HG03064 (cell line): ENCODE data around the gene EVA1B.

ENCODE experiments used
- ATAC-seq: cut with Tn5 transposase; IDR thresholded peaks from one replicate; pipeline ENCODE4 v1.9.1; 2021; ENCODE audit warnings: low read depth; ENCODE audit not compliant: unreplicated experiment

EVA1B gene

DNA sequence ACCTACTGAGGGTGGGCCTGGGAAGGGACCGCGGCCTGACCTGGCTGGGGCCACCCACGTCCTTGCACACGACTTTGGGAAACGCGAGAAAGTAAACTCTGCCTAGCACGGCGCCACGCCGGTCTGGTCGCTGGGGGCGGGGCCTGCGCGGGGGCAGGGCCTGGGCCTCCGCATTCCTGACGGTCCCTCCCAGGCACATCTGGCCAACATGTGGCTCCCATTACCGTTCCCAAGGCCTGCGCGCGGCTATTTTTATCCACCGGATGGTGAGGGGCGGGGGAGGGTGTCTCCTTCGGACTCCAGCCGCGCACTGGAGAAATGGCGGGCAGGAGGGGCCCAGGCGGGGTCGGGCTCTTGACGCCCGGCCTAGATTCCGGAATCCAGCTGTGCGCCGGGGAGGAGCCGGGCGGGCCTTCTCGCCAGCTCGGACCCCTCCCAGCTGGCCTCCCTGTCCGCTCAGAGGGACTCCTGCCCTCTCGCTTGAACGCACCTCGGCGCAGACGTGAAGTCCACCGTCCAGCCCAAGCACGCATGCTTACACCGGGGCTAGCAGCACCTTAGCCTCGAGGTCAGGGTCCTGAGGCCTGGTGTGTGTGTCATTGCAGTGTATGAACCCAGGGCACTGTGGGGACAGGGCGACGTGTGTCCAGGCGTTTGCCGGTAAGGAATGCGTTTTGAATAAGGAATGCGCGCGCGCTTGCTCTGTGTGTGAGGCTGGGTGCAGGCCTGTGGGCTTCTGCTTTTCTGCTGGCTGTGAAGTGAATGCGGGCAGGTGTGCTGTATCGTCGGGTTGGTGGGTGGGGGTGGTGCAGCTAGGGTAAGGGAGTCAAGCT is 2.1 kb downstream of the EVA1B start:
- no peak for ATAC-seq

DNA sequence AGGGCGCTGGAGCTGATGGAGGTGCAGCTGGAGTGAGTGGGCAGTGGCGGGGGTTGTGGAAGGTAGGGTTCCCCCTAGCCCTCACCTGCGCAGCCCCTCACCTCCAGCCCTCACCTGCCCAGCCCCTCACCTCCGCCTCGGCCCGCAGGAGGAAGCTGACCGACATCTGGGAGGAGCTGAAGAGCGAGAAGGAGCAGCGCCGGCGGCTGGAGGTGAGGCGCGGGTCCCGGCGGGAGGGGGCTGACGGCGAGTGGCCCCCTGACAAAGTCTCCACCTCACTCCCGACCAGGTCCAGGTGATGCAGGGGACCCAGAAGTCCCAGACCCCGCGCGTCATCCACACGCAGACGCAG is 2.7 kb downstream of the EVA1B start:
- no peak for ATAC-seq

DNA sequence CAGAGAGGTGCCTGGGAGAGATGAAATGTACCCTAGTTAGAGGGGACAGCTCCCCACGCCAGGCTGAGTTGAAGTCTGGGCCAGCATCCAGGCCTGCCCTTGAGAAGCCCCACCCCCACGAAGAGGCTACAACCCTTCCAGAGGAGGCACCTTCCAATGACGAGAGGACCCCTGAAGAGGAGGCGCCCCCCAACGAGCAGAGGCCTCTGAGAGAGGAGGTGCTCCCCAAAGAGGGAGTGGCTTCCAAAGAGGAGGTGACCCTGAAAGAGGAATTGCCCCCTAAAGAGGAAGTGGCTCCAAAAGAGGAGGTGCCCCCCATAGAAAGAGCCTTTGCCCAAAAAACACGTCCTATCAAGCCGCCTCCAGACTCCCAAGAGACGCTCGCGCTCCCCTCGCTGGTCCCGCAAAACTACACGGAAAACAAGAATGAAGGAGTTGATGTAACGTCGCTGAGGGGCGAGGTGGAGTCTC is 3.1 kb downstream of the EVA1B start:
- no peak for ATAC-seq

DNA sequence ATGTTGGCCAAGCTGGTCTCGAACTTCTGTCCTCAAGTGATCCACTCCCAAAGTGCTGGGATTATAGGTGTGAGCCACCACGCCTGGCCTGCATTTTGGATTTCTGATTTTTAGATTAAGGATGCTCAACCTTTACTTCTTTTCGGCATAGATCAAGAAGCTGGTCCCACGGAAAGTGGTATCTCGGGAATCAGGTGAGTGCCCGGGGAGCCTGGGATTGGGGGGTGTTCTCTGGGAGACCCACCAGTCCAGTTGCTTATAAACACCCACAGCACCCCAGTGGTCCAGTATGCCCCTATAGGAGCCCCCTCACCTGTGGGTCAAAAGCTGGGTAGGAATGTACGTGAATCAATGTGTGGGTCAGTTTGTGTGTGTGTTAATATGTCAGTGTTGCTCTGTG is 14.0 kb downstream of the EVA1B start:
- ATAC-seq = no peak

DNA sequence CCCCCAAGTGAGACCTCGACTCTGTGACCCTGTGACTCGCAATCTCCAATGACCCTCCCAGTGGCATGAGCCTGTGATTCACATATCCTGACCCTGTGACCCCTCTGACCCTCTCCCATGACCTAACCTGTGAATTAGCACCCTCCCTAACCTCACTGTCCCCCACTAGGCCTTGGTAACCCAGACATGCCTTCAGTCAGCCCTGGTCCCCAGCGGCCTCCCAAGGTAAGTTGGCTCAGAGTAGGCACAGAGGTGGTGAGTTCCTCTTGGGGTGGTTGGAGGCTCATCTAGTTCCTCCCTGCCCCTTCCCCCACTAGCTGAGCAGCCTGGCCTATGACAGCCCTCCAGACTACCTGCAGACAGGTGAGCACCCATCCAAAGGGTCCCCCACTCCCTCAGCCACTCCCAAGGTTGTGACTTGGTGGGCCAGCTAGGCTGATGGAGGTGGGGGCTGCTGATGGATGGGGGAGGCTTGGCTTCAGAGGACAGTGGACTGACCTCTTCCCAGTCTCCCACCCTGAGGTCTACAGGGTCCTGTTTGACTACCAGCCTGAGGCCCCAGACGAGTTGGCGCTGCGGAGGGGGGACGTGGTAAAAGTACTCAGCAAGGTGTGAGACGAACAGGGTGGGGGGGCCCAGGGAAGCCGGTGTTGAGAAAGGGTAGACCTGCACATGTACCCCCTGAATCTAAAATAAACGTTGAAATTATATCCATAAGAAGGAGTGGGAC is 15.7 kb downstream of the EVA1B start:
- no peak for ATAC-seq

DNA sequence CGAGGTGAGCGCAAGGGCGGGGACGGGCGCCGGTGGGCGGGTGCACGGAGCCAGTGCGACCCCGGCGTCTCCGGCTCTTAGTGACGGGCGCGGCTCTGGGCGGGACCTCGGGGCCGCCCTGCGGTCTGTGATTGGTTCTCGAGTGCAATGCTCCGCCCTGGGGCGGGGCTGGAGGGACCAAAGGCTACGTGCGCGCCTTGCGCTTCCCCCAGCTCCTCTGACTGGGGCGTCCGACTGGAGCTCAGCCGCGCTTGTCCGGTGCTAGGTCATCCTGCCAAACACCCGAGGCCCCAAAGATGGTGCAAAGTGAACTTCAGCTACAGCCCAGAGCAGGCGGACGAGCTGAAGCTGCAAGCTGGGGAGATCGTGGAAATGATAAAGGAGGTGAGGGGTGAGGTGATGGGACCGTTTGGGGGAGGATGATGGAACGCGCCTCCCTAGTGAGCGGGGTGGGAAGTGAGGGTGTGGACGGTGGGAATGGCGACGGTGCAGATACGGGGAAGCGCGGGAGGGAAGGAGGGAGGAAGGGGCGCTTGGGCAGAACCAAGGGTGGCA is 16.5 kb downstream of the EVA1B start:
- peak; percentile 98 for ATAC-seq

DNA sequence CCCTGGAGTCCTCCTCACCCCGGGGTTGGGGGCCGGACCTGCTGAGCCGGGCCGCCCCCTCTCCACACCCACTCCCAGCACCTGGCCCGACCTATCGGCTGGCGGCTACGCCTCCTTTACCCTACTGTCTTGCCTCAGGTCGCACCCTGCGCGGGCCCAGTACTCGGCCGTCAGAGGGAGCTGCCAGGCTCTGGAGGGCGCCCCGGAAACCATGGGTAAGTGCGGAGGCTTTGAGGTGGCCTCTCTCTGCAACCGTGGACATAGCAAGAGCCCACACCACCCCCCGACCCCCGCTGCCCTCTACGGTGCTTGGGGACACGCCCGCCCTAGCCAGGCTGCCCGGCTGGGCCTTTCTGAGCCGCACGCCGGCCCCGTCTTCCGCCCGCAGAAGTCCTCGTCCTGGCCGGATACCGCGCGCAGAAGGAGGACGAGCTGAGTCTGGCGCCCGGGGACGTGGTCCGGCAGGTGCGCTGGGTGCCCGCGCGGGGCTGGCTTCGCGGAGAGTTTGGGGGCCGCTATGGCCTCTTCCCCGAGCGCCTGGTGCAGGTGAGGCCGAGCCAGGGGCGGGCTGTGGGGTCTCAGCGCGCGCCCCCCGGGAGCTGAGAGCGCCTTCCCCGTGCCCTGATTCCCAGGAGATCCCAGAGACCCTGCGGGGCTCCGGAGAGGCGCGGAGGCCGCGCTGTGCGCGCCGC is 17.1 kb downstream of the EVA1B start, which contains the start of gene SH3D21:
SH3D21 (plus strand) TSS at position 159 of the 692 bp plus-strand sequence; CDS start at position 212, 53 bp downstream.
- ATAC-seq = peak; percentile 34

DNA sequence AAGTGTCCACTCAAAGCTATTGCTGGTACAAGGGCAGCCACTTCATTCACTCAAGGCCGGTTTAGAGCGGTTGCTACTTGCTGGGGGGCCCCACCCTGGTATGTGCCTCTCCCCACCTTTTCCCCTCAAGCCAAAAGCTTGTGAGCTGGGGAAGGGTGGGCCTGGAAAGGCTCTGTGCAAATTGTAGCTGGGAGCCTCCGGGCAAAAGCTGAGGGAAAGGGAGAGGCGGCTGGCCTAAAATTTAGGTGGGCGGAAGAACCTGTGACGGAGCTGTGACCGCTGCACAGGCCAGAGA is 17.6 kb downstream of the EVA1B start:
- ATAC-seq = no peak

DNA sequence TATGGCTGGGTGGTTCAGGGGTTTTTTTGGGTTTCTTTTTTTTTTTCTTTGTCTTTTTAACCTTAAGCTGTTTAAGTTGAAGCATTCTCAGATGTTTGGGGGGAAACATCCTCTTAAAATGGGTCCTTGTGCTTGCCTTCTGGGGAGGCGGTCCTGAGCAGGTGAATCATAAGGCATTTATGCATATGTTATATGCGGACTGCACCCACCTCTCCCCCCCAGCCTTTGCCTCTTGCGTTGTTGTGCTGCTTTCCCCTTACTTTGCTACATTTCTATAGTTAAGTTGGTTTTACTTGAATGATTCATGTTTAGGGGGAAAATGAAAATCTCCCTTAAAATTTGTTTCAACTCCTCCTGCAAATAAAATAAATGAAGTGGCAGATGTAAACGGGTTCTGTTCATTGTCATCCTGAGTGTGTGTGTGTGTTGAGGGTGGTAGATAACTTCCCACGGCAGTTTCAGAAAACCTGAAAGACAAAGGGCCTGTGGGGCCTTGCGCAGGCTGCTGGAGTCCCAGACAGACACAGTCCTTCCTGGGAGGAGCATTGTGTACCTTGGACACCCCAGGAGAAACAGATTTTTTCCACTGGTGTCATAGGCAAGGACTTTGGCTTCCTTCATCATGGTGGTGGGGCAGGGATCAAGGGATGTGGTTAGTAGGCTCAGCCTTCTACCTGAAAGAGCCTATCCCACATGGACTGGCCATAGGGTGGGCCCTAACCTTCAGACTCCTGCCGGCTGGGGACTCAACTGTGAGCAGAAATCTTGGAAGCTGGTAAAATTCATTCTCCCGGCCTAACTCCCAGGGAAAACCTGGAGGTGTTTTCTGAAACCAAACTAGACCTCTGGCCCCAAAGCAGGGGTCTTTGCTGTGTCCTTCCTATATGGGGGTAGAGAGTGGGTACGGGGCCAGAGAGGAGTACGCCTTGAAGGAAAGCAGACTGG is 18.2 kb downstream of the EVA1B start:
- no peak for ATAC-seq

DNA sequence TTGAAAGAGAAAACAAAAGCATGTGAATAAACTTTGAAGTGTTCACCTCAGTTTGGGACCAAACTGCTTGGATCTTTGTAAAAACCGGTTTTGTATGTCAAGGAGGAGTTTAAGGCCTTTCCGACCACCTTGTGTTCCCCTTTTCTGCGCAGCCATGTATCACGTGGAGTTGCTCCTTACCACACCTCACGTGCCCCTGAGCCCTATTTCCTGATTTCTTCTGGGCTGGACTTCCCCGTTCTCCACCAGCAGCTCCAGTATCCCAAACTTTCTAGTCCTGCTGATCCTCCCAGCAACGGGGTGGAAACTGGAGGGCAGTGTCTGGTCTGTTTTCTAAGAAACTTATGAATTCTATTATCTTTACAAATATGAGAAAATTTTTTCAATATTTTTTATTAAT is 18.9 kb downstream of the EVA1B start:
- ATAC-seq = no peak

DNA sequence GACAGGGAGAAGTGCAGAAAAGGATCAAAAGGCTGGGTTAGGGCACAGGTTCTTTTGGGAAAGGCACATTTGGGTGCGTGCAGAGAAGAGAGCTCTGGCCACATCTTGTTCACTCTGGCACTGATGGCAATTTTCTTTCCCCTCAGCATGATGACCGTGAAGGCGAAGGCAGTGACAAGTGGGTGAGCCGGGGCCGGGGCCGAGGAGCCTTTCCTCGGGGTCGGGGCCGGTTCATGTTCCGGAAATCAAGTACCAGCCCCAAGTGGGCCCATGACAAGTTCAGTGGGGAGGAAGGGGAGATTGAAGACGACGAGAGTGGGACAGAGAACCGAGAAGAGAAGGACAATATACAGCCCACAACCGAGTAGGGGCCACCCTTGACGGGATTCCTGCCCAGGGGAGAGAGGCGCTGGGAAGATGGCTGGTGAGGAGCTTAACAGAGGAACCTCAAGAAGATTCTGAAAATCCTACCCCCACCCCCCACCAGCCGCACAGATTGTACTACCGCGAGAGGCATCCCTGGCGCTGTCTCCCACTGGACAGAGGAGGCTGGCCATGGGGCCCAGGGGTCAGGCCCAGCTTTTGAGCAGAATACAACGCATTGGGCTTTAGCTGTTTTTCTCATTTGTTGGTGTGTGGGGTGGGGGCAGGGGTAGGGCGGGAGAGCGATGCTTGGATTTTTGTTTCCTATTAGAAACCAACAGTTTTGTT is 19.6 kb downstream of the EVA1B start:
- ATAC-seq = no peak

DNA sequence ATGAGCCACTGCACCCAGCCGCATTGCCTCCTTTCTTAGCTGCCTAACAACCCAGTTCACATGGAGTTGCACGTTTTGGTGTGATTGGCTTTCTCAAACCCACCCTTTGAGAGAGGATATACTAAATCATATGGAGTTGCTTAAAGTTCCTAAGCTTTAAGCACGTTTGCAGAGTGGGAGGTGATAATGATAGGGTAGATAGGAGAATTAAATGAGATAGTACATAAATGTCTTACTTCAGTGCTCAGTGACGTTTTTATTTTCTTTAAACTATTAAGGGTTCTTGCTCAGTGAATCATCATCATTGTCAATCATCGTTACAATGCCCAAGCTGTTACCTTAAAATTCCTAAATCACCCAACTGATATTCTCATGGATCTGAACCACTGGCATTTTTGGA is 20.2 kb downstream of the EVA1B start:
- ATAC-seq = no peak

DNA sequence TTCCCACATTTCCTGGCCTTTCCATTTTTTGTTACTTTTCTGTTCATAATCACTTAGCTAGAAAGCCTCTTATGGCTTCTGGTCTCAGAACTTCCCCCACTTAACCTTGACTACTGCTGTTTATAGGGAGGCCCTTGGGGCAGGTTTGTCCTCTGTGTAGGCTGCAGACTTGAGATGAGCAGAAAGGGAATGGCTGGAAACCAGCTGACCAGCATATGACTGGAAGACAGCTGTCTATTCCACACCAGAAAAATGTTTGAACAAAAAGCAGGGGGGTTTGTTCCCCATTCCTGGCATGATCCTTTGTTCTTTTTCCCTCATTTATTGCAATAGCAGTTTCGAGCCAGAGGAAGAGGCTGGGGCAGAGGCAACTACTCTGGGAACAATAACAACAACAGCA is 22.2 kb downstream of the EVA1B start:
- no peak for ATAC-seq

DNA sequence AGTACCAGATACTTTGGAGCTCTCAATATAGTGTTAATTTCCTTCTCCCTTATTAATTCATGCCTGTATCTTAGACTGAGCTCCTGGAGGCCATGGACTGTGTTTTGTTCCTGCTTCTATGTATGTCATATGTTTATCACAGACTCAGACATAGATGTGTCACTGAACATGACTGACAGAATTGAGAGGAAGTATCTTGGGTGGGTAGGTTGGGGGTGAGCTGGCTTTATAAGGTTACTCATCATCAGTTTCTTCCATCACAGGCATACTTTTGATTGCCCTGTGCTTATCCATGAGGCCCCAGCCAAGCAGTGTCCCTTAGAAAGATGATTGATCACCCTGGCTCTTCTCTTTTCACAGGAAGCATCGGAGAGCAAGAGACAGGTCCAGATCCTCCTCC is 22.9 kb downstream of the EVA1B start:
- ATAC-seq = no peak

DNA sequence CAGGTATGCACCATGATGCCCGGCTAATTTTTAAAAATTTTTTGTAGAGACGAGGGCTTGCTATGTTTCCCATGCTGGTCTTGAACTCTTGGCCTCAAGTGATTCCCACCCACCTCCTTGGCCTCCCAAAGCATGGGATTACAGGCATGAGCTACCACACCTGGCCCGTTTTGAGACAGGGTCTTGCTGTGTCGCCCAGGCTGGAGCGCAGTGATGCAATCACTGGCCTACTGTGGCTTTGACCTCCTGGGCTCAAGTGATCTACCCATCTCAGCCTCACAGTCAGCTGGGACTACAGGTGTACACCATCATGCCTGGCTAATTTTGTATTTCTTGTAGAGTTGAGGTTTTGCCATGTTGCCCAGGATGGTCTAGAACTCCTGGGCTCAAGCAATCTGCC is 24.8 kb downstream of the EVA1B start:
- no peak for ATAC-seq

DNA sequence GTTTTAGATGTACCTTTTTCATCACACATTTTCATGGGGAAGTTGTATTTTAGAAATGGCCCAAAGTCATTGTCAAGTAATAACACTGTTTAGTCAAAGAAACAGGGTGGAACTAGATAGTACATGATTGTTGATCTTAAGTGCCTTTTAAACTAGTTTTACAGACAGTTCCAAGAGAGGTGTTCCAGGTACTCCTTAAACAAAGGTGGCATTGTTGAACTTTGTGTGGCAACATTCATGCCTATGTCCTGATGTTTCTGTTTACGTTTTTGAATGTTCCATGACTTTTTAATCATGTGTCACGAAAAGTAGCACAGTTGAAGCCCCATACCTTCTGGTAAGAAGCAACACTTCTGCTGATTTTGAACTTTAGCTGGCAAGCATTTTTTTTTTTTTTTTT is 26.4 kb downstream of the EVA1B start:
- ATAC-seq = no peak

DNA sequence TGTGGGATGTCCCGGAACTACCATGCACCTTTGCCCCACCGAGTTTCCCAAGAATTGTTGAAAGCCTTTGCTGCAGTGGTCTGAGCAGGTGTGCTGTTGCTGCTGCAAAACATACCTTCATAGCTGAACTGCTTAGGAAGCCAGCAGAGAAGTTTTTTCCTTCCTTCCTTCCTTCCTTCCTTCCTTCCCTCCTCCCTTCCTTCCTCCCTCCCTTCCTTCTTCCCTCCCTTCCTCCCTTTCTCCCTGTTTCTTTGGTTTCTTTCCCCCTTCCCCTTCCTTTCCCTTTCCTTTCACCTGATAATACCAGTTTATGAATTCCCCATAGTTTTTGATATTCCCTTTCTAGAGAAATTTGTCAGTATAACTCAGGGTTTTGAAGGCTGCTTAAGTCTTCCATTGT is 28.1 kb downstream of the EVA1B start:
- no peak for ATAC-seq

DNA sequence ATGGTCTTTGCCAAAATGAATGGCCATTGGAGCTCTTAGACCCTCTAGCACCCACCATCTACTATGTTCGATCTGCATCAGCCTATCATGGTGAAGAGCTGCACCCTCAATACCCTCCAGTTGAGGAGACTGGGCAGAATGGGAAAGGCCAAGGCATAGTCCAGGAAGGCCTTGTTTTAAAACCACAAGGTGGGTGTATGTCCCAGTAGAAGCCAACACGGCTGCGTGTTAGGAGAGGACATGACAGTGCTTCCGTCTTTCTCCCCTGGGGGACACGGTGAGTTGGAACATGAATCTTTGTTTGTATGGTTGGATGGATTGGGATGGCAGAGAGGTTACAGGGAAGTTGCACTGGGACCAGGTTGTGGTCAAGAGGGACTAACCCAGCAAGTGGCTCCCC is 35.9 kb downstream of the EVA1B start:
- ATAC-seq = no peak

DNA sequence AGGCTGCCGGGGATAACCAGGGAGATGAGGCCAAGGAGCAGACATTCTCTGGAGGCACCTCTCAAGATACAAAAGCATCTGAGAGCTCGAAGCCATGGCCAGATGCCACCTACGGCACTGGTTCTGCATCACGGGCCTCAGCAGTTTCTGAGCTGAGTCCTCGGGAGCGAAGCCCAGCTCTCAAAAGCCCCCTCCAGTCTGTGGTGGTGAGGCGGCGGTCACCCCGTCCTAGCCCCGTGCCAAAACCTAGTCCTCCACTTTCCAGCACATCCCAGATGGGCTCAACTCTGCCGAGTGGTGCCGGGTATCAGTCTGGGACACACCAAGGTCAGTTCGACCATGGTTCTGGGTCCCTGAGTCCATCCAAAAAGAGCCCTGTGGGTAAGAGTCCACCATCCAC is 36.6 kb downstream of the EVA1B start:
- ATAC-seq = no peak
